Activated CD4-positive, alpha-beta T cell treated with anti-CD3 and anti-CD28 coated beads for 48 hours (primary cell): Measurements from ENCODE around the gene PSMB9.
"Not testable (repeated sequence)": the region's sequence is repeated elsewhere in the genome, so short reads cannot be mapped to it uniquely, and the experiment has no call there.

Experiments used
- DNase-seq: peaks from one replicate; pipeline ENCODE4 v3.0.0-alpha.2; 2020

The PSMB9 gene

DNA sequence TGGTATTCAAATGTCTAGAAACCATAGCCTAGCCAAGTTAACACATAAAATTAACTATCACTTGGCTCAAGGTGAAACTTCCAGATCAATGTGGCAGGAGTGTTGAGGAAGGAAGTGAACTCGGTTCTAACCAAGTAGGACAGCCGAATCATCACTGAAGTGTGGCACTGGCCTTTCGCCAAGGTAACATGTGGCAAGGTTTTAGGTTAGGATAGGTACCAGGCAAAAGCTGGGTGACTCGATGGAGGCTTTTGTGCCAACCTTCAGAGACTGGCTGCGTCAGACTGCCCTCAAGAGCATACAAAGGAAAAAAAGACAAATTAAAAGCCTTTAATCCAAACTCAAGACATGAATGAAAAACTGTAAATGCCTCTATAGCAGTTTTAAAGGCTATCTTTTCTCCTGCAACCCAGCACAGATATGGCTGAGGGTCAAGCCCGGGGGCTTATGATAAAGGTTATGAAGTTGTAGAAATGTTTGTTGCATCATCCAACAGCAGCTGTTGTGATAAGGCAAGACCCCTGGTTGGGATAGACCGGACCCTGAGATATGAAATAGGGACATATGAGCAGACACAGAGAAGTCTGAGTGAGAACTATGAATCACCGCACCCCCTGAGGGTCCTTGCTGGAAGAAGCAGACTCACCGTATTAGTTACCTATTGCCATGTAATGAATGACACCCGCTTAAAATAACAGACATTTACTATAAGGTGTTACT lies 11.9 kb downstream of the PSMB9 start:
- DNase-seq = no peak

DNA sequence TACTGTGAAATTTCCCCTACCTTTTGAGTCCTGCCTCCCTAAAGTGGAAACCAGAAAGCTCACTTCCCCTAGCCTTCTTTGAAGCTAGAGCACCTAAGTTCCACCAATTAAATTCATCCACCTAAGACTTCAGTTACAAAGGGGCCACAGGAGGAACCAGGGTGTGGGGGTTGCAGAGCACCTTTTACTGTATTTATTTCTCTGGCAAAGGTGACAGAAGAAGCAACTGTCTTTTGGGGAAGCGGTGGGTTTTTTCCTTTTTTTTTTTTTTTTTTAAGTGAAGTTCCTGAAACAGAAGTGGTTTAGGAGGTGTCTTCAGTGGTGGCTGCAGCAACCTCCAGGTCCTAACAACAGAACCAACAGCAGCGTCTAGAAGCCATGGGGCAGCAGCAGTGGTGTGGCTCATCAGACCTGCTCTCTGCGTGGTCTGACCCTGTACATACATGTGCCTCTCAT lies 13.1 kb downstream of the PSMB9 start:
- DNase-seq = no peak

DNA sequence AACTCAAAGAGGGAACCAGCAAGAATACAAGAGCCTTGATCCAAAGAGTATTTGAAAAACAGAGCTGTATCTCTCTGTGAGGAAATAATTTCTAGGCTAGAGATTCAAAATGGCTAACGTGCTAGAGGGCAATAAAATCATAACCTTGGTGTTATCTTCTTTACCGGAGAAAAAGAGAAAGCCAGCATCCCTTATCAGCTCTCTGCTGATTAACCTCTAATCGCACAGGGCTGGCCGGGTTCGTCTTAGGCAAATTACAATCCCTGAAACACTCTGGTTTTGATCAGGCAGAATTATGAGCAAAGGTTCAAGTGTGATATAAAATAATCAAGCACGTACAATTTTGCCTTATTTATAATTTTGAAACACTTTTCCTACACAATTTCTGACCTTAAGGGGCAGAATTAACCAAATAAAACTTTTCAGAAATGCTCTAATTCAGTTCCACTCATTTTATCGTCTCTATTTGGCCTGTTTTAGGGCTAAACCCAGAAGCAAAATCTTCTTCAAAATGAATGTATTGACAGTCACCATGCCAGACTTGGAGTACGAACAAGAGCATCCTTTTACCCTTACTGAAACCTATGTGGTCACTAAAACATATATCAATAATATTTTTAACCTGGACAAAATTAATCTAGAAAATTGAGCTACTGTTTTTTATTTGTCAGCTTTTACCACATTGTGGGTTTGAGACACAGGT lies 13.7 kb downstream of the PSMB9 start:
- no peak for DNase-seq

DNA sequence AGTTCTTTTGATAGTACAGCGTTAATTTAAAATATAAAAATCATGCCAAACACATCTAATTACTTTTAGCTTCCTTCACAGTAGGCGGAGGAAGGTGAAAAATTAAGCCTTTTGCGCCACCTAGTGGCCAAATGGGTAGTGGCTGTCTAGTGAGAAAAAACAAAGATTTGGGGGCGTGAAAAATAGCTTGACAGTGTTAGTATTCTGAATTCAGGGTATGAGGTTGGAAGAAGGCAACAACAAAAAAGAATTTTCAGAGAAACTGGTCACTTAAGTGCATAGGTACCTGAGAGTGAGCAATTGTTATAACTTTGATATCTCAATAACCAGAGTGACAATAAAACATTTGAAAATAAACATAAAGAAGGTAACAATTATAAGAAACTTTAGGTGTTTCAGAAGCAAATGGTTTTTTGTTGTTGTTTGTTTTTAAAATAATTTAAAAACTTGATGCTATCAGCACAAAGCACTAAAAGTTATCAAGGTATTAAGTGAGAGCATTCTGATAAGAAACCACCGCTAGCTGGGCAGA lies 14.3 kb downstream of the PSMB9 start:
- DNase-seq = peak; percentile 92

DNA sequence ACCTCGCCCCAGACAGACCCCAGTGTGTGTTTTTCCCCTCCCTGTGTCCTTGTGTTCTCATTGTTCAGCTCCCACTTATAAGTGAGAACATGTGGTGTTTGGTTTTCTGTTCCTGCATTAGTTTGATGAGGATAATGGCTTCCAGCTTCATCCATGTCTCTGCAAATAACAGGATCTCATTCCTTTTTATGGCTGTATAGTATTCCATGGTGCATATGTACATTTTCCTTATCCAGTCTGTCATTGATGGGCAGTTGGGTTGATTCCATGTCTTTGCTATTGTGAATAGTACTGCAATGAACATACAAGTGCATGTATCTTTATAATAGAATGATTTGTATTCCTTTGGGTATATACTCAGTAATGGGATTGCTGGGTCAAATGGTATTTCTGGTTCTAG lies 20.0 kb downstream of the PSMB9 start:
- DNase-seq = not testable (repeated sequence)

DNA sequence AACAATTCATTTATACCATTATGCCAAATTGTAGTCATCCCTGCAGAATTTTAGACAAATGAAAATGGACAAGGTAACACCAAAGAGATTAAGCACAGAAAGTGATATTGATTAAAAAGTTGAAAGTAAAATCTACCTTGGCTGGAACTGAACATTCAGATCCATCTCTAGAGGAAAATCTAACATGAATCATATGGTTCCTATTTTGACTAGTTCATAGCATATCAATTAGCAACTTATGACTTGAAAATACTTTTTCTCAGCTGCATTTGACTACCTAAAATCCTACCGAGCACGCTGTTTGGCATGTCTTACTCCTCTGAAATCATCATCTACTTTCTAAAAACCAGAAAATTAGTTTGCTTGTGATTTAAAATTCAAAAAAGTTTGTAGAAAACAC lies 22.6 kb downstream of the PSMB9 start:
- no peak for DNase-seq

DNA sequence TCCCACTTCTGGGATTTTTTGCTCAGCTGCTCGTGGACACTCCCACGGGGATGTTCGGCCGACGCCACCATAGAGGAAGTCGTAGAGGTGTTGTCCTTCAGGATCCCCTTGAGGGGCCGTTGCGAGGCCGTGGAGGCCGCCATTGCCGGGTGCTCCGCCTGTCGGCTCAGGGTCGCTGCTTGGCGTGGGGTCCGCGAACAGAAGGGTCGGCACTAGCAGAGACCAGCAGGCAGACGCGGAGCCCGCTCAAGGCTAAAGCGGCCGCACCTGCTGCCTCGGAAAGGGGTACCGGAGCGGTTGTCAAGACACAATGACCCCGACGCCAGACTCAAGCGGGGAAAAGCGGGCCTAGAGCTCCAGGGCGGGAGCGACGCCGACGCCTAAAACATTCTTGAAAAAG lies 25.7 kb downstream of the PSMB9 start:
- DNase-seq = no peak

DNA sequence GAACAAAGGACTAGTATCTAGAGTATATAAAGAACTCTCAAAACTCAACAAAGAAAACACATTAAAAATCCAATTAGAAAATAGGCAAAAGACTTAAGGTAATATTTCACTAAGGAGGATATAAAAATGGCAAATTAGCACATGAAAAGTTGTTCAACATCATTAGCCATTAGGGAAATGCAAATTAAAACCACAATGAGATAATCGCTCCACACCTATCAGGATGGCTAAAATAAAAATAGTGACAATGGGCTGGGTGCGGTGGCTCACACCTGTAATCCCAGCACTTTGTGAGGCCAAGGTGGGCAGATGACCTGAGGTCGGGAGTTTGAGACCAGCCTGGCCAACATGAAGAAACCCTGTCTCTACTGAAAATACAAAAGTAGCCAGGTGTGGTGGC lies 27.0 kb downstream of the PSMB9 start:
- DNase-seq = not testable (repeated sequence)

DNA sequence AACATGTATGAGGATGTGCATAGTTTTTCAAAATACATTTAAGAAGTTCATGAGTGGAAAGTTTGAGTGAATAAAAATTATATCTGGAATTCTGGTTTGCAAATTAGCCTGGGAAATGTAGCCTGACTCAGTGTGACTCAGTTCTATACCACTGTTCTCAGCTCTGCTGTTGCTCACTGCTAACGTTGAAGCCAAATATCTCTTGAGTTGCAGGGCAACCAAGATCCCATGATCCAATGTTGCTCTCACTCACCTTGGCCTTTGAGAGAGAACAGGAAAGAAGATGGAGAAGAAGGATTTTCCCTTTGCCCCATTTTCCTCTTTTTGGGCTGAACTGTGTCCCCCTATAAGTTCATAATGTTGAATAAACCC lies 28.9 kb downstream of the PSMB9 start:
- no peak for DNase-seq

DNA sequence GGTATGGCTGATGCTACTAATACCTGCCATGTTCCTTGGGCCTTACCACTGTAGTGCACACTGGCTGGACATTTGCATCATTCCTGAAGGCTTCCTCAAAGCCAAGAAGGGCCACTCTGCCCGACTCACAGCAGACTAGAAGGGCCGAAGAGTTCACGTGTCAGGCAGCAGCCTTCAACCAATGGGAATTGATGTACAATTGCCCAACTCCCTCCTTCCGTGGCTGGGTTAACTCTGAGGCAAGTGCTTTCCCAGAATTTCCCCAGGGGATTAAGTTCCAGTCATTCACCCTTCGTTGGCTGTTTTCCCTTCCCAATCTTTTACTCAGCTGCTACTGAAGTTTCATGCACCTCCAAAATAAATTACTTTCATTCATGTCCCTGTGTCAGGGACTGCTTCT lies 29.8 kb downstream of the PSMB9 start:
- no peak for DNase-seq

DNA sequence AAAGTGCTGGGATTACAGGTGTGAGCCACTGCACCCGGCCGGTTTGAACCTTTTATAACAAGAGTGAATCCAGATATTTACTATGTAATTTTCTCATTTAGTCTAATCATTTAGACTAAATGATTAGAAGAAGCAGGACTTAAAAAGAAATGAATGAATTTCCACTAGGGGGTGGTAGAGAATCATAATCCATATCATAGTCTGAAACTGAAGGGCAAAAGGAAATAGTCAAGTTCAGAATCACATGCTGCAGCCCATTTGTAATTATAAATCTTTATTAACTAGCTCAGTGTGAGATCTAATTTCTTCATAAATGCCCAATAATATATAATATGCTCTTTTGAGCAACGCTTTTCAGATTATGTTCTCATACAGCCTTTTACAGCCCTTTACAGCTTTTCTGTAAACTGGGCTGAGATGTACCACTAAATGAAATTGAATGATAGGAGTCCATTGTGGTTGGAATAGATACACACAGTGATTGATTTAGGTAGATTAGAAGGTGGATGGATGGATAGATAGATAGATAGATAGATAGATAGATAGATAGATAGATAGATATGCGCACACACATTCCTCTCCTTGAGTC lies 31.8 kb downstream of the PSMB9 start:
- DNase-seq = no peak

DNA sequence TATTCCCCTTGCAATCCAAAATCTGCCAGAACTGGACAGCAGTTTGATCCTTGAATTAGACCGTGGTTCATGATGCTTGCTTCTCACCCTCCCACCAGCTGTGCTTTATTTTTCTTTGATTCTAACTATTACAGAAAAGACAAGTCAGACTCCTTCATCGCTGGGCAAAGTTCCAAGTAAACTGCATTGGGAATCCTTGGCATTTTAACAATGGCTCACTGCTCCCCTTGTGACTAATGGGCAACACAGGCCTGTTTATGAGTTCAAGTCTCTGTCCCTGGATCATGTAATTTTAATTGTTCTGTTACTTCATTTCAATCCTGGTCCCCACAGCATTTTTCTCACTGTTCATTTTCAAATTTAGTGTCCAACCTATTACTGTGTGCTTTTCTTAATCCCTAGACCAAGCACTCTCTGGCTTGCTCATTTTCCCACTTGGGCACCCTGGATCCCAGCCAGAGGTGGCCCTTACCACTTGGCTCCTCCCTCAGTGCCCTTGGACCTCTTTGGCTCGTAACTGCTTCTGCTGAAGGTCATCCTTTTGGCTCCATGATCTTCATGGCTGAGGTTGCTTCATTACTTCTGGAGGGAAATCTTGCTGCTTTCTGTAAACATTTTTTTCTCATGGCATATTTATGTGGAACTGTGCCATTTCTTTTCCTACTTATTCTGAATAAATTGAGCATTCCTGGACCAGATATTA lies 32.8 kb downstream of the PSMB9 start:
- no peak for DNase-seq

DNA sequence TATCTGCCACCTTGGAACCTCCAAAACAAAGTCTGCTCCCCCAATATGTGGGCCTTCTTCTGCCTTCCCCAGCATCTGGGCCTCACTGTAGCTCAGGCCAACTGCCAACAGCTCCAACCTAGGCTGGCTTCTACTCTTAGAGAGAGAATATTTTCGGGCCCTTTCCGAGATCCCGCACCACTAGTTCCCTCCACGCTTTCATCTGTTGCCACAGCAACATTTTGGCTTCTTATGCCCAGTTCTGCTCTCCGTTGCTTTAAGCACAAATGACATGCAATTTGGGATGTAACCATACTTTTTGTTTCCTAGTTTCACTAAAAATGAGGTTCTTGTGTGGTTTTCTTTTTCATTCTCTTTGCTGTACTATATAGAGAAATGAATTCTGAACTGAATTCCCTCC lies 33.6 kb downstream of the PSMB9 start:
- DNase-seq = no peak

DNA sequence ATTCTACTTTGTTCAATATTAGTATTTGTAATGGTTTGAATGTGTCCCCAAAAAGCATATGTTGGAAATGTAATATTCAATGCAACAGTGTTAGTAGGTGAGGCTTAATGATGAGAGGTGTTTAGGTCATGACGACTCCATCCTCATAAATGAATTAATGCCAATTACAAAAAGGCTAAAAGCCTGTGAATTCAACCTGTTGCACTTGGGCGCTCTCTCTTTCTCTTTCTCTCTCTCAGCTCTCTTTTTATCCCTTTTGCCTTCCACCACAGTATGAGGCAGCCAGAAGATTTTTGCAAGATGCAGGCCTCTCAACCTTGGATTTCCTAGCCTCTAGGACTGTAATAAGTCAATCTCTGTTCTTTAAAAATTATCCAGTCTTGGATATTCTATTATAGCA lies 34.6 kb downstream of the PSMB9 start:
- DNase-seq = no peak

DNA sequence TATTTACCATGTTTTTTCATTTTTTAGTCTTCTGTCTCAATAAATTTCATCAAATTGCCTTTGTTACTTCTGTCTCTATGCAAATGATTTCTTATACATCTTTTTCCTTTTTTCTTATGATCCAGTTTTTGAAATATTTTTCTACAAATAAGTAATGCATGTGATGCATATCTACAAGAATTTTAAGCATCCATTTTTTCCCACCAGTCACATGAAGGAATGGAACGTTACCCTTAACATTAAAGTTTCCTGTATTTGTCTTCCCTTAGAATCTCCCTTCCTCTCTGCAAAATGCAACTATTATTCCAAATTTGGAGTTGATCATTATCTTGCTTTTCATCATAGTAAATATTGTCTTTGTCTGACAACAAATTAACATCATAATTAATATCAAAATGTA lies 35.5 kb downstream of the PSMB9 start:
- no peak for DNase-seq

DNA sequence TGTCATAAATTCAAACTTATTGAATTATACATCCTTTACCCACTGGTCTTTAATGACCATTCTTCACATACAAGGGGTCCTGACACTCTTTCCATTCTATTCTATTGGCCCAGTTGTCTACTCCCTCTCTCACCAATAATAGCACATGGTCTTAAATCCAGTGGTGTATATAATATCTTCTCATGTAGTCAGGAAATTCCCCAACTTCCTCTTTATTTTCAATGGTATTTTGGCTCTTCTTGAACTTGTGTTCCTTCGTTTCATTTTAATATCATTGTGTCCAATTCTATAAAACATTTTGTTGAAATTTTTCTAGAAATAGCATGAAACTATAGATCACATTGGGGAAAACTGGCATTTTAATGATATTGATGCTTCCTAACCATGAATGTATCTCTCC lies 36.8 kb downstream of the PSMB9 start:
- no peak for DNase-seq

DNA sequence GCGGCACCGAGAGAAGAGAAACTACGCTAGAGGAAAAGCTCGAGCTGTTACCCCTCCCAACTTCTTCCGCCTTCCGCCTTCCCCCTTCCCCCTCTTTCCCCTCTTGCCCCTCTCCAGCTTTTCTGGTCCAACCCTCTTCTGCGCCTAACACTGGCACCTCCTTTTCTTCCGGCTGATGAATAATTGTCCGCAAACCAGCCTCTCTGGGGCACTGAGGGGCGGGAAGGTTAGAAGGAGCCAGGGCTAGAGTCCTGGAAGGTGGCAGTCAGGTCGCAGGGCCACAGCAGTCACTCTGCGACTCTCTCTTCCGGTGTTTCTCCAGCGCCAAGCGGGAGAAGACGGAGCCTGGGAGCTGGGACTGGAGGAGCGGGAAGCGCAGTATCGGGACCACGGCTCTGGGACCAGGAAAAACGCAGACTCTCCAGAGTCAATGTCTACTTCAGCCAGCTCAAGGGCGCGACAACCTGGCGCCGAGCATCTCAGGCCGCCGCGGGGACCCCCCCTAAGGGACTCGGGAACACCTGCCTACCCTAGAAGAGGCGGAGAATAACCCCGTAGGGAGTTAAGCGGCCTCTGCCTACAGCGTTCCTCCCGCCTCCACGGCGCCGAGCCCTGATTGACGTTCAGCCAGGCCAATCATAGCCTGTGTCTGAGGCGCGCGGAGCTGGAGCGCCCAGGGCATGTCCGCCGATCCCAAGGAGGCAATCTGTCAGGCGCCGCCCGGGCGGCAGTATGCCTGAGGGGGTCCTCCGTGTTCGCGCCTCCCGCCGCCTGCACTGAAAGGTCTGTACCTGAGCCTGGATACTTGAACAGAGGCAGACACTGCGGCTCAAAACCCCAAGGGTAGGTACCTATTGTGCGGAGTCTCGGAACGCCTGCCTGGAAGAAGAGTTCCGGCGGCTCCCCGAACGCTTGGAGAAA lies 40.4 kb downstream of the PSMB9 start:
- peak; percentile 96 for DNase-seq

DNA sequence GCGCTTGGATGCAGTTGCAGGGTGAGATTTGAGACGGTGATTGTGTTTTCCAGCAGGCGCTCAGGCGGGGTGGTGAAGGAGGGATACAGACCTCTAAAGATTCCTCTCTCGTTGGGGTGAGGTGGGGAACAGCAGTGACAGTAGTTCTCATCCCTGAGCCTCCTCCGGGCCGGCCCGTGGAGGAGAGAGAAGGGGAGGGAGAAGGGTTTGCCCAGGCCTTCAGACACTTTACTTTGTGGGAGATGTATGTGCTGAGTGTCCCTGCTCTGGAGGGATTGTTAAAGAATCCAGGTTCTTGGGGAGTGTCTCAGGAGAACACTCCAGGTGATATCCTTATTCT lies 41.0 kb downstream of the PSMB9 start:
- no peak for DNase-seq

DNA sequence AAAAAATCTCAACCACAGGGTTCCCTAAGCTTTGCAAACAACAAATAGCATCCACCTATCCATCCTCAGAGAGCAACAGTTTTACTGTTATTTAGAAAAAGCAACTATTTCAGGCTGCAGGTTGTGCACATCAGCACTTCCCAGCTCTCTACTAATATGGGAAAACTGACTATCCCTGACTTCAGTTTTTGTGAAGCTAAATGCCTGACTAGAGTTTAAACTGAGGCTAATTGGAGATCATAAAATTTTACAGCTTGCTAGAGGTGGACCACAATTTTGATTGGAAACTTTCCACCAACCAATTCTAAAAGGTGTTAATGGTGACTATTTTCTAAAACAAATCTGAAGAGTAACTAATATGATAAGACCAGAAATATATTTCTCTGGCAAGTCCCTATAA lies 50.0 kb downstream of the PSMB9 start:
- no peak for DNase-seq

DNA sequence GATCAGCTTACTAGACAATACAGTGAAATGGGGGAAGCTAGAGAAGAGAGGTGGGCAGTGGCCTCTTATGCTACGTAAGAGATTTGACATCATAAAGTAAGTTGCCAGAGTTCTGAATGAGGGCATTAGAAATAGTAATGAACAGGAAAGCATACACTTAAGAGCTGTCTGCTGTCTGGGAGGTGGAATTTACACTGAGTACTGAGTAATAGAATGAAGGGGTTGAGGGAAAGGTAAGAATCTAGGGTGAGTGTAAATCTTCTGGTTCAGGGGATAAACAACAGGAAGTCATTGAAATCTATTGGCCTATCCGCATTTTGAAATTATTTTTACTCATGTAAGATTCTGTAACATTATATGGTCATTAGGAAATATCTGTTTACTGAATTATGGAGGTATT lies 51.1 kb downstream of the PSMB9 start:
- no peak for DNase-seq

DNA sequence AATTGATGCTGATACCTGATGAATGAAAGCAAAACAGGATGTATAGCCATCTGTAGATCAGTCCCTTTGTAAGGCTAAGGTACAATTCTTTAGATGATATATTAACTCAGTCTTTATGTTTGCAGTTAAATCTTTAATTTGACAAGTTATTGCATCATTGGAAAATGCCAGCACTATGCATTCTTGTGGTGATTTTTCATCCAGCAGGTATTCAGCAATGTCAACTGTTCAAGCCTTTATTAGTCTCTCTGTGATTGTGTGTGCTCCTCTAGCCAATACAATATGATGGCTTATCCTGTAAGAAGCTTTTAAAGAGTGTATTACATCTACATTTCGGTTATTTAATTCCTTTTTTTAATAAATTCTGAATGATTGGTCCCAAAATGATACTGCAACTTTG lies 52.5 kb downstream of the PSMB9 start:
- no peak for DNase-seq

DNA sequence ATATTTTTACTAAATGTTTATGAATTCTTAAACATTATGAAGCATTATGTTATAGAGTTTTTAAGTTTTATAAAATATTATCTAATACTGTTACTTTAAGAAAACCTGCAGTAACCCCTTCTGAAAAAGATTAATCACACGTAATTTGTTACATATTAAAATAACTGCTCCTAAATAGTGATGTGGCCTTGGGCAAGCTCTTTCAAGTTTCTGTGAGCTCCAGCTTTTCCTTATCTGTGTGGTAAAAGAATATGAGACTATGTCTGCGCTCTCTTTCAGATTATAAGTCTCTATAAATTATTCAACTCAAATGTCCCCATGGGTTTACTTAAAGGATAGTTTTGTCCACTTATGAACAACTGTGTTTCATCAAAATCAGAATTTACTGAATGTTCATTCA lies 54.9 kb downstream of the PSMB9 start:
- no peak for DNase-seq
